ENCODE results near the gene FANCC. TPM values are rescaled to one million over a fixed set of nuclear protein-coding genes. Genes with fewer than 3 reads are reported as not detected.

The FANCC gene
- polyA plus RNA-seq, 4 donors, result 21.5 to 27.0 (median 24.3) TPM

DNA sequence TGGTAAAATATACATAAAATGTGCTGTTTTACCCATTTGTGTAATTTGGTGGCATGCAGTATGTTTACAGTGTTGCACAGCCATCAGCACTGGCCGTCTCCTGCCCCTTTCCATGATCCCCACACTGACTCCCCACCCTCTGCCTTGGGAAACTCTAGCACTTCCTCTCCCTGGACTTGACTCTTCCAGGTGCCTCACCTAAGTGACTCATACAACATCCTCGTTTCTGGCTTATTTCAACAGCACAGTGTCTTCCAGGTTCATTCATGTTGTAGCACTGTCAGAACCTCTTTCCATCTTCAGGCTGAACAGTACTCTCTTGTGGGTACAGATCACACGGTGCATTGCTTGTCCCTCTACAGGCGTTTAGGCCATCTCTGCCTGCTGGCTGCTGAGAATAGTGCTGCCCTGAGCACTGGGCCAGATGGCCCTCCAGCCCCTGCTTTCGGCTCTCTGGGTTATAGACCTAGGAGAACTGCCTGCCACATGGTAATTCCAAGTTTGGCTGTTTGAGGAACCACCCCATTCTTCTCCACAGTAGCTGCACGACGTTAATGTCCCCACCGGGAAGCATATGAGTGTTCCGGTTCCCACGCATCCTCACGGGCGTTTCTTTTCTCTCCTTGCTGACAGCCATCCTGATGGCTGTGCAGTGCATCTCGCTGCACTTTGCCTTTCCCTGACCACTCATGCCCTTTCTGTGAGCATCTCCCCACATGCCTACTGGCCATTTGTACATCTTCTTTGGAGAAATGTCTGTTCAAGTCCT lies 211.8 kb downstream of the FANCC start:
- no peak for DNase-seq (ENCODE audit: low read depth in 4 of 4, low spot score in 3 of 4)

DNA sequence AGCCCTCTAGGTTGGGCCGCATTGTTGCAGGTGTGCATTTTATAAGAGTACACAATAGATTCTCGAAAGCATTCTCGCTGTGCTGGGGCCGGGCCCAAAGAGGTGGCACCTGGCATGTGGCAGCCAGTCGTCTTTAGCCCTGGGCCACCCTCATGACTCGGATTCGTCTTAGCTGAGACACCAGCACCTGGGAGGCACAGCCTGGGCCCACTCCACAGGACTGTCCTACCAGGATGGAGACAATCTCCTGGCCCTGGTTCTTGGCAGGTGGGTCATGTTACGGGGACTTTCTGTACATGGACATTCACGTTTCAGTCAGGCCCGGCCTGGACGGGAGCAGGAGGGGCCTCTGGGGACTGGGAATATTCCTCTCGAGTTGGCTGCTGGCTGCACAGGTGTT lies 212.5 kb downstream of the FANCC start:
- DNase-seq (ENCODE audit: low read depth in 4 of 4, low spot score in 3 of 4), result no peak

DNA sequence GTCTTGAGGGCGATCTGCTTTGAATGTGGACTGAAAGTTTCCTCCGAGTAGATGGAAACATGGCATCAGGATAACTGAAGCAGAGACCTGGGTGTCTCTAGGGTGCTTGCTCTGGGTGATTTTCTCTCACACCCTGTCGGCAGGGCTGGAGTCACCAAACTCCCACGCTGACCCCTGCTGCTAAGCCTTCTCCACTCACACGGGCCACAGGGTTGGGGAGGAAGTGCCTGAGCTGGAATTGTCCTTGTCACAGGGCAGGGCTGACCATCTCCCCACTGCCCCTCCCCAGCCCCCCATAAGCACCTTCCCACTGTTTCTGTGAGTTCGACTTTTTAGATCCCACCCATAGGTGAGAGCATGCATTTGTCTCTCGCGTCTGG lies 212.9 kb downstream of the FANCC start:
- DNase-seq (ENCODE audit: low read depth in 4 of 4, low spot score in 3 of 4), result no peak

DNA sequence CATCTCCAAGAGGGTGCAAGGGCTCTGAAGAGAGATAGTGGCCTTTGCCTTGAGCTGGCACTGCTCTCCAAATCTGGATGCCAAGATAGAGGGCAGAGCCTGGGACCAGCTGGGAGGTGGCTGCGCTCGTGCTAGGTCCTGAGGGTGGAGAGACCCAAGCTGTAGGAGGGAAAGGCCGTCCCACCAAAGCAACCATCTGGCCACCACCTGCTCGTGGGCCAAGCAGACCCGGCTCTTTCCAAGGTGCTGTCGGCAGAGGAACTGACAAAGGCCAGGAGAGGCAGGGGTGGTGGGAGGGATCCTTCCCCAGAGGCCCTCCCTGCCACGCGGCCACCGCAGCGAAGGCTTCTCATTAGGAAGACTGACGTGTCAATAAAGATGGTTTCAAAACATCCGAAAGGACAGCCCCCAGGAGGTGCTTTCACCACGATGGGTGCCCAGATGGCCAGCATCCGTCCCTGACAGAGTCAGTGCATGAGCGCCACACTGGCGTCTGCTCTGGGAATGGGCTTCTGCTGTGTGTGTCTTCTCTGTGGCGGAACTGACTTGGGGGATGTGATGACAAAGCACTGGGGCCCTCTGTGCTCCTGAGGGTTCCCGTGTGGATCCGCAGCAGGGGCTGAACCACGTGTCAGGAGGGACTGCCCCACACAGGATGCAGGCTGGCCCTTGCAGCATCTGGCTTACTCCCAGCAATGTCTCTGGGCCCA lies 213.5 kb downstream of the FANCC start:
- no peak for DNase-seq (ENCODE audit: low read depth in 4 of 4, low spot score in 3 of 4)

DNA sequence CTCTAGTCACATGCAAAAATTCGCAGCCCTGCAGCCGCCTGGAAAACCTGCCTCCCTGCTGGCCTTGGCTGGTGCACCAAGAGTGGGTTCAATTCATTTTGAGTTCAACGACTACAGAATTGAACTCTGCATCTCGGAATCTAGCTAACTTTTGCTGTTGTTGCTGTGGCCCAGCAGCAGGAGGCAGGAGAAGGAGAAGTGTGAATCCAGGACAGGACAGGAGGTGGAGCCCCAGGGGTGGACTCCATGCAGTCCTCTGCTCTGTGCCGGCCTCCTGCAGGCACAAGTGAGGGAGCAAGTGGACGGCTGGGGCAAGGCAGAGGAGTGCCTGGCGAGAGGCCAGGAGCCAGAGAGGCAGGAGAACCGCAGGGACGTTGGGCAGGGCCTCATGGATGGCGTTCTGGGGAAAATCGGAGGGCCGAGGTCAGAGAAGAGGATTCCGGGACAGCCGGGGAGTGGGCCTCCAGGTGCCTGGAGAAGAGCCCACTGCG lies 214.2 kb downstream of the FANCC start:
- DNase-seq (ENCODE audit: low read depth in 4 of 4, low spot score in 3 of 4), result no peak

DNA sequence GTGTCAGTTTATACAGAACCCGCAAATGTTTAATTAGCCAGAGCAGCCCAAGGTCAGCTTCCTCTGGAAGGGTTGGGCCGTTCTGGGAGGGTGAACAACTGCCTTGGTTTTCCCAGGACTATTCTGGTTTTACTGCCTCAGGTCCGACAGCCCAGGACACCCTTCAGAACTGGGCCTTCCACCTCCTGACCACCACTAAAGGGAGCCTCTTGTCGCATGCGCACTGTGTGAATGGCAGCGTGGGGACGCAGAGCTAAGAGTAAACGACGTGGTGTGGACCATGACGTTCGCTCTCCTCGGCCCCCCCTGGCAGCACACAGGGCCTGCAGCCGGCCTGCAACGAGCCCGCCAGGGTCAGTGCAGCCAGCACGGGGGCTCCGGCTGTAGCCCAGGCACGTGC lies 214.9 kb downstream of the FANCC start:
- no peak for DNase-seq (ENCODE audit: low read depth in 4 of 4, low spot score in 3 of 4)

DNA sequence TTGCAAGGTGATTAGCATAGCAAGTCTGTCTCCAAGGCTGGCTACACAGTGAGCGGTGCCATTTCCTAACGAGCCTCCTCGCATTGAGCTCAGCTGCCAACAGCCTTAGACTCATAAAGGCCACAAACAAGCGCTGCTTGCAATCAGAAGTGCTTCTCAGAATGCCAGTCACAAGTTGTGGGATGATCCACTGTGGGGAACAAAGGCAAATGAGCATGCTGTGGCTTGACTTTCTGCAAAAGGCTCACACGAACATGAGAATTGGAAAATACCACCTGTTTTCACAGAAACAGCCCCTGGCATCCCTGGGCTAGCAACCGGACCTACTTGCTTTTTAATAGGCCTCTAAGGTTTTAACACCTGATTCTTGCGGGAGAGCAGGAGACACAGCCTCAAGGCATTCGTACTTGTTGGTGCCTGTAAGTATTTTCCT lies 215.5 kb downstream of the FANCC start:
- no peak for DNase-seq (ENCODE audit: low read depth in 4 of 4, low spot score in 3 of 4)

DNA sequence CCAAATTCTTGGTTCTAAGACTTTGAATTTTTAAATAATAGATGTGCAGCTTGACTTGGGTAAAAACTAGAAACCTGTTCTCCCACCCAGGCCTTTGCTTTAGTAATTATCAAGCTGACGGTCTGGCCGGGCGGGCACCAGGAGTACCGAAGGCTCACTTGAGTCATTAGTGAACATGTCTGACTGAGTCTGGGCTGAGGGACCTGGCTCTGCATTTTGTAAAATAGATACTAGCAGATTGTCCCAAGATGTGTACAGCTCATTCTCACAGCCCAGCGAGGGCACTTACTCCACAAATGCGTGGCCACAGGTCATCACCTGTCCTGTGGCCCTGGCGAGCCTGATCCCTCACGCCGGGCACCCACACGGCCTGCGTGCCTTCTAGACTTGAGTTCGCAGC lies 216.2 kb downstream of the FANCC start:
- no peak for DNase-seq (ENCODE audit: low read depth in 4 of 4, low spot score in 3 of 4)

DNA sequence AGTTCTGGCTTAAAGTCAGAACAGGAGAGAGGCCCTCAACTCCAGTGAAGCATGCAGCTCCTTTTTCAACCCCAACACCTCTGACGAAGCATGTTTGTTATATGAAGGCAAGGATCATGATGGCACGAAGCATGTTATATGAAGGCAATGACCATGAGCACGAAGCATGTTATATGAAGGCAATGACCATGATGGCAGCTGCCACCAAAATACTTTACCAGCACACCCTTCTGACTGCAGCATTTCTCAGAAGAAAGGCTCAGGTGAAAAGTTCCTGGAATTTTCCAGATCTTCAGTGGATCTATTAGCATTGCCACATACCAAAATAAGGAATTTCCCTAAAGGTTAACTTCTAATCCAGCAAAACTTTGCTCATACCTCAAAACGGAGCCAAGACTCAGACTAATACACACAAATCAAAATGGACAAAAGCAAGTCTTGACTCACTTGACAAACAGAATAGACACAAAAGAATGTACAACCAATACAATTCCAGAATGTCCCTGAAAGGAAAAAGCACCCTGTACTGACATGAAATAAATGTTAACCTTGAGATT lies 217.4 kb downstream of the FANCC start:
- no peak for DNase-seq (ENCODE audit: low read depth in 4 of 4, low spot score in 3 of 4)

DNA sequence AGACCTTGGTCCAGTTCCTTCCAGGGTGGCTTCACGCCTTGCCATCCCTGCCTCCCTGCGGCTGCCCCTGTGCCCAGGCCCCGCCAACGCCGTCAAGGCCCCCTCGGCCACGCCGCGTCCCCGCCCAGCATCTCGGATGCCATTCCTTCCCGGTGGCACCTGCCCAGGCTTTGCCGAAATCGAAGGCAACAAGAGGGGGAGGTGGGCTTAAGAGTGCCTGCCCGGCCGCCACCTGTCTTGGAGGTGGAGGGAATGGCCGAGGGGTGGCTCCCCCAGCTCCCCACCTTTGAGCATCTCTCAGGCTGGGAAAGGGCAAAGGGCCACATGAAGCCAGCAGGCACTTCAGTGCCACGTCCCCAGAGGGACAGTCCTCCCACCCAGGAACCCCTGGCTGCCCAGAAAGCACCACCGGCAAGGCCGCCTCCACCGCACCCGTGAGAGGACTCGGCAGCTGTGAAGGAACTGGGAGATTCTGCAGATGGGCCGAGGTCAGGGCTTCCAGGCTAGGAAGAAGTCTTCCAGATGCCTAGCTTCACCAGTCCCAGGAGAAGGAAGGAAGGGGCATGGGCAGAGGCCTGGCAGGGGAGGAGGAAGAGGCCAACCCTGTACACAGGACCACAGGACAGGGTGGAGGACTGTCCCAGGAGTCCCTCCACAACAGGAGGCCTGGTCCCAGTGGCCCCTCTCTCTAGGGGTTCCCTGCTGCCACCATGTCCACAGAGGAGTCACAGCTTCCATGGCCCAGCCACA lies 218.0 kb downstream of the FANCC start:
- DNase-seq (ENCODE audit: low read depth in 4 of 4, low spot score in 3 of 4), result no peak

DNA sequence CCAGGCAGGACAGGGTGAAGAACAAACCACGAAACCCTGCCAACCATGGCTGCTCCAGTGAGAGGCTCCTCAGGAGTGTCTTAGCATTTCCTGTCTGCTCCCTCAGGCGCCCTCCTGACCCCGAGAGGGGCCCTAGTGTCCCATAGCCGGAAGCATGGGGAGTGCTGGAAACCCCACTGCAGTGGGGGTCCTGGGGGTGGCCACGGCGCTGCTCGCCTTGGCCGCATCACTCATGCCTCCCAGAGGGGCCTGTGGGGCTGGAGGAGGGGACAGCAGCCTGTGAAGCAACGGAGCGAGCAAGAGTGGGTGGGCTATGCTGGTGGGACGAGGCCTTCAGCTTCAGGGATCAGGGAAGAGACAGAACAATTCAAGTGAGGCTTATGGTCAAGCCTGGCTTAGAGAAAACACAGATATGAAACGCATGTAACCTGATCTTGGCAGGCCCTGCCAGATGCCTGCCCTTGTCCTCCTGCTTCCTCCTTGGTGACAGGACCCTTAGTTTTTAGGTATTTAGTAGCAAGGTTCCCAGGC lies 219.1 kb downstream of the FANCC start:
- no peak for DNase-seq (ENCODE audit: low read depth in 4 of 4, low spot score in 3 of 4)

DNA sequence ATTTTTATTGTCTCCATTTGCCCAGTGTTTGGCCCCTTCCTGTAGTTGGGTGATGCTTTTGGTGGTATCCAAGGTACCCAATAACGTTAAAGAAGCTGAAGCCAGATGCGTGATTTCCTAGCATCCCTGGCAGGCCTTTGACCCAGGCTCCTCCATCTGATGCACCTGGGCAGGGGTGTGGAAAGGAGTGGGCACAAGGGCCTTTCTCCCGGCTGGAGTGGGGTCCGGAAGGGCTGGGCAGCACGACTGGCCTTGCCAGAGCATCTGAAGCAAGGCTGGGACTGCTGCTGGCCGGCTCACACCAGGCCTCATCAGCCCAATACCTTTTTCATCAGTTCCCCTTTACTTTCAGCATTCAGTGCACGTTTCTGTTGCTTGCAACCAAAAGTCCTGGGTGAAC lies 220.2 kb downstream of the FANCC start:
- no peak for DNase-seq (ENCODE audit: low read depth in 4 of 4, low spot score in 3 of 4)

DNA sequence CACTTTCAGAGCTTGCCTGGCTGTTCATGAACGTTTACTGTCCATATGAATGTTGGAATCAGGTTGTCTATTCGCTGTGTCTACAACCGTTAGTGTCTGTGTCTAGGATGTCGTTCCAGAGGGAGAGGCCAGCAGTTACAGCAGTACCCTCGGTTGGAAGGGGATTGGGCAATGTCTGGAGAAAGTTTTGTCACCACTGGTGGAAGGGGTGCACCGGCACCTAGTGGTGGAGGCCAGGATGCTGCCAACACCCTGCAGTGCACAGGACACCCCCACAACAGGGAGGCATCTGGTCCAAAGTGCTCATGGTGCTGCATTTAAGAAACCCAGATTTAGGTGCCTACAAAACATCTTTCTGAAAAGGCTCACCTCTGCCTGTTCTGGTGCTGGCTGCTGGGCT lies 220.7 kb downstream of the FANCC start:
- DNase-seq (ENCODE audit: low read depth in 4 of 4, low spot score in 3 of 4), result no peak

DNA sequence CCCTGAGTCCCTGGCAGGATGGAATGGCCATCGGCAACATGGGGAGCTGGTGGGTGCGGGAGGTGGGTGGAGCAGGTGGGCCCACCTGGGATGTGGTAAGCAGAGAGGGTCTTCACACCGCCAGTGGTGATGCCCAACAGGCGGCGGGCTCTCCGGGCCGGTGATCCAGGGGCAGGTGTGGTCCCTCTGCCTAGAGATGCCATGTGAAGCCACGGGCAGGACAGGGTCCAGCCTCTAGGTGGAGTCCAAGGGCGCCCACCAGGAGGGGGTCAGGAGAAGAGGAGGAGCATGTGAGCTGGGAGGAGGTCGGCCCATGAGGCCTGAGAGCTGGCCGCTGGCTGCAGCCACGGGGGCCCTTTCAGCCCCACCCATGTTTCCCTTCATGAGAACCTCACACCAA lies 221.1 kb downstream of the FANCC start:
- no peak for DNase-seq (ENCODE audit: low read depth in 4 of 4, low spot score in 3 of 4)

DNA sequence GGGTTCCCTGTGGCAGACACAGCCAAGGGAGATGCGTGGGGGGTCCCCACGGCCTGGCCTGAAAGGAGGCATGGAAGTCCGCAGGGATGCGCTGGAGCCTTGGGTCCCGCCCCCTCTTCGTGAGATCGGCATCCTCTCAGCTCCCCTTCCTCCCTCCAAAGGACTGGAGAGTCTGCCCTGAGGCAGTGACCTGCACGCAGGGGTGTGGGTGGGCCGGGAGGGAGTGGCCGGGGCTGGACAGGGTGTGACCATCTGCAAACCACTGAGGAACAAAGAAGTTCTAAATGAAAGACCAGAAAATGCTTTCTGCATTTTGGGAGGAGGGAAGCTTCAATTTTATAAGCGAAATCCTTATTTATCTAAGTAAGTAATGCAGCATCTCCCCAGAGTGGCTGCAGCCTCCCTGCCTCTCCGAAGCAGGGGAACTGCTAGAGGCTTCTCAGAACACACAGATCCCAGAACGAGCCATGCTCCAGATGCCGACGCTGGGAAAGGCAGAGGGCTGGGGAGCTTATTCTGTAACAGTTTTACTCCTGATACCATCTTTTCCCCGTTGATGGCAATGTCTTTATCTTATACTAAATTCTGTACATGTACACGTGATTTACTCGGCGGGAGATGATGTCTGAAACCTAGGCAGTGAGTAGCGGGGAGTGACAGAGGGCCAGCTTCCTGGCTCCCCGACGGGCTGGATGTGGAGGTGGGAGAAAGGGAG lies 221.7 kb downstream of the FANCC start:
- DNase-seq (ENCODE audit: low read depth in 4 of 4, low spot score in 3 of 4), result no peak

DNA sequence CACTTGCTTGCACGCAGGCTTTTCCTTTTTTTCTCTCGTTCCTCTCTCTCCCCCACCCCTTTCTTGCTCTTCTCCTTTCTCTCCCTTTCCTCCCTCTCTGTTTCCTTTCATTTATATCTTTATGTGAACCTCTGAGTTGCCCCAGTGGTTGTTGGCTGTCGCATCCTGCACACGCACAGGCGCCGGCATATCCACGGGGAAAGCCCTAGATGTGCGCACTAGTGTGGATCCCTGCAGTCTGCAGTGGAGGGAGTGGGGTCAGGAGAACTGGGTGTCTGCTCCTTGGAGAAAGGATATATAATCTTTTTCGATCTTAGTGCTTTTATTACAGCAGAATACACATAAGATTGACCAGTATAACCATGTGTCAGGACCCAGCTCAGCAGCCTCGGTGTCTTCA lies 223.5 kb downstream of the FANCC start:
- DNase-seq (ENCODE audit: low read depth in 4 of 4, low spot score in 3 of 4), result no peak

DNA sequence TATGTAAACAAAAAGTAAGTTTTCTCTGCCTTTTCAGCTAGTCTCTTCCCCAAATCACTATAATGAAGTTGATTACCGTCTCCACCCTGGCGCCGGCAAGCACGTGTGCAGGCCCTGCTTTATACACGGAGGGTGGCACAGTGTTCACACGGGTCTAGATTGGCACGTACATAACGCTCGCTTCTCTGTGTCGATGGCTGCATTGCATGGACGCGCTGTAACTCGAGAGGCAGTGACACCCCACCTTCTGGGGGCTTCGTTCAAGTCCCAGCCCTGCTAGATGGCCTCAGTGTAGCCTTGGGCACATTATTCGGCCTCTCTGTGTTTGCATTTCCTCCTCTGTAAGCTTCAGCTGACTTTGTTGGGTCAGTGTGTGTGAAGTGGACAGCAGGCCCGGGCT lies 223.9 kb downstream of the FANCC start:
- DNase-seq (ENCODE audit: low read depth in 4 of 4, low spot score in 3 of 4), result no peak

DNA sequence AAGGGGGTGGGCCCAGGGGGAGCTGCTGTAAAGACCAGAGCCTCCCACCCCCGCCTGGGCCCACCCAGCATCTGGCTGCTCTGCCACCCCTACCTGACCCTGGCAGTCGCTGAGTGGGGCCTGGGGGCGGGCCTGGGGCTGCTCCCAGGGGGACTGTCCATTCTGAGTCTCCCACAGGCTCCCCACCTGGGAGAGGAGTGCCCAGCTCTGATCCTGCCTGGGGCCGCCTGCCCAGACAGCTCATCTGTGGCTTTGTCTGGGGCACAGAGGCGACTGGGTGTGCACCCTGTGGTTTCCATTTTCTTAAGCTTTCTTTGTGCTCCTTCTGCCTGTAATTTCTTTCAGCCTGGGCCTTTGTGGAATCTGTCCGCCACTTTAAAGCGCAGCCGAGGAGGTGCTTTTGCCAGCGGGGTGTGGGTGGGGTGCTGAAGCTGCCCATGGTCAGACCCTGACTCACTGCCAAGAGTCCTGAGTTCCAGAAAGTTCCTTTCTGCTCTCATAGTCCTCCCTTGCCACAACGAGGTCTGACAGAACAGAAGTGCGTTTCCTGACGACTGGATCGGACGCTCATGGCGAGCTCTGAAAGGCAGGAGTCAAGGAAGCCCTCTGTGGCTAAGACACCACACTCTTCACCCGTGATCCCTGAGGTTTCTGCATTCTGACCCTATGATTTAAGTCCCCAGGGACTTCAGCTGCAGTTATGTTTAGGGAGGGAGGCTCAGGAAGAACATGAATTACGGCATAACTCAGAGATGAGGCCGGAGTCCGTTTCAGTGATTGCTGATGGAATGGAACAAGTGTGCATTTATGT lies 225.0 kb downstream of the FANCC start:
- no peak for DNase-seq (ENCODE audit: low read depth in 4 of 4, low spot score in 3 of 4)

DNA sequence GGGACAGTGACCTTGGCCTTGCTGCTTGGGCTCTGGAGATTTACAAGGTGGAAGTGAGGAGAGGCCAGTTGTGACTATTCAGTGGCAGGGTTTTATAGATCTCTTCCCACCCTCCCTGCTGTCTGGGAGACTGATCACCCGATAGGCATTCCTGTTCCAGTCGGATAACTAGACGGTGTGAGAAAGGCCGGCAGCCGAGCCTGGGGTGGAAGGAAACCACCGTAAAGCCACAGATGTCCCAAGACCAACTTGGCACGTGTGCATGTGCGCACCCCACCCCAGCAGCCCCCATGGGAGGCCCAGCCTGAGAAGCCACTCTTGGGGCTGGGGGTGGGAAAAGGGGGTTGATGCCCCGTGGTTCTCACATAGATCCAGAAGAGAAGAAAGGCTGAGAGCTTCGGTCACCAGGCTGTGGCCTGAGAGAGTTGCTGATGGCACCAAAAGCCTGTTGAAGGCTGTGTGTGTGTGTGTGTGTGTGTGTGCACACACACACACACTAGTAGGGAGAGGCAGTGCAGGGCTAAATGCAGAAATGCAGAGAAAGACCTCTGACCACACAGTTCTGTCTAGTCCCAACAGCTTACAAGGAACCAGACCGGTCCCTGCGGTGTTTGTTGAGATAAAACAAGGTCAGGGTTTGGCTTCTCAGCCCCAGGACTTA lies 225.8 kb downstream of the FANCC start:
- no peak for DNase-seq (ENCODE audit: low read depth in 4 of 4, low spot score in 3 of 4)
